ENCODE measurements around the gene DNER. TPM values are rescaled to one million over a fixed set of nuclear protein-coding genes. Genes with fewer than 3 reads are reported as not detected.

The DNER gene
- total and polyA plus RNA-seq, 2 of the 4 experiments (the other 2 are of a cell fraction): under 0.01 to 0.14 TPM

- in situ Hi-C loops (cut with MboI; ENCODE audit: low sequenced_read_pairs): no loop called here
- DNase-seq (no peak), ATAC-seq (ENCODE audit: low read depth) (no peak)
- Histone ChIP-seq H4K20me1 (ENCODE audit: insufficient read depth, low read length) (no peaks in the 10 kb centered on the region), H3K36me3 (ENCODE audit: control insufficient read depth, insufficient read depth, low read length) (no peaks in the 10 kb centered on the region), H3K4ac (ENCODE audit: low read depth, low read length) (no peak overlapping the region), H3K4me1 (ENCODE audit: control insufficient read depth, insufficient read depth, low read length) (no peaks in the 10 kb centered on the region), H2AK9ac (replicated peaks; ENCODE audit: low read depth, low read length, poor library complexity) (no peak overlapping the region), H2BK20ac (ENCODE audit: low read depth, low read length) (no peak overlapping the region), H3K9ac (ENCODE audit: low read depth, low read length) (no peak overlapping the region), H3K18ac (ENCODE audit: low read depth, low read length) (no peak overlapping the region), H2AFZ (replicated peaks; ENCODE audit: low read length, poor library complexity) (no peak overlapping the region), H3K56ac (ENCODE audit: extremely low read depth, insufficient read depth, low read length) (no peak overlapping the region), H3K27me3 (ENCODE audit: control insufficient read depth, insufficient read depth, low read length) (no peaks in the 10 kb centered on the region), H3K4me3 (ENCODE audit: insufficient read depth, low read depth, low read length) (no peak overlapping the region), H3K27ac (ENCODE audit: insufficient read depth, low read length) (no peak overlapping the region), H3K9me1 (ENCODE audit: insufficient read depth, low read length) (no peaks in the 10 kb centered on the region), H3K9me3 (ENCODE audit: control insufficient read depth, insufficient read depth, low read length) (0 out of 2 replicates have a peak, but pooled peaks cover 1% of the 10 kb centered on the region), H3K23ac (ENCODE audit: low read depth, low read length) (no peak overlapping the region), H2AK5ac (ENCODE audit: low read depth, low read length) (no peak overlapping the region), H3K14ac (replicated peaks; ENCODE audit: low read depth, low read length) (no peak overlapping the region), H2BK5ac (ENCODE audit: low read depth, low read length, poor library complexity, severe bottlenecking) (no peak overlapping the region), H4K91ac (ENCODE audit: insufficient read depth, low read depth, low read length) (no peak overlapping the region), H2BK15ac (ENCODE audit: low read depth, low read length) (no peak overlapping the region), H2BK120ac (ENCODE audit: low read depth, low read length) (no peak overlapping the region), H4K8ac (ENCODE audit: low read depth in 2 of 2, low read length in 2 of 2) (no peak overlapping the region), H3K79me1 (ENCODE audit: low read depth in 1 of 2, low read length in 2 of 2) (no peaks in the 10 kb centered on the region), H4K5ac (ENCODE audit: low read depth, low read length) (no peak overlapping the region), H3K4me2 (ENCODE audit: low read depth, low read length) (no peak overlapping the region)
- TF ChIP-seq CEBPB (IDR thresholded peaks at IDR 0.05; ENCODE audit: low read depth, low read length) (no peak), RAD21 (IDR thresholded peaks at IDR 0.05; ENCODE audit: low read length) (no peak), RFX5 (IDR thresholded peaks at IDR 0.05; ENCODE audit: low read depth, low read length) (no peak), BHLHE40 (IDR thresholded peaks at IDR 0.05; ENCODE audit: low read depth, low read length) (no peak), MAZ (IDR thresholded peaks at IDR 0.05; ENCODE audit: borderline replicate concordance, low read depth, low read length) (no peak), SMC3 (IDR thresholded peaks at IDR 0.05; ENCODE audit: low read depth, low read length) (no peak), POLR2A (IDR thresholded peaks at IDR 0.05; ENCODE audit: low read depth, low read length) (no peak), MAFK (IDR thresholded peaks at IDR 0.05; ENCODE audit: low read depth, low read length) (no peak), NFE2L2 (IDR thresholded peaks at IDR 0.05; ENCODE audit: low read depth, low read length) (no peak), CHD1 (IDR thresholded peaks at IDR 0.05; ENCODE audit: low read depth, low read length) (no peak), FOS (IDR thresholded peaks at IDR 0.05; ENCODE audit: low read depth, low read length) (no peak), CTCF (conservative IDR thresholded peaks at IDR 0.05; ENCODE audit: low read depth, low read length) (no peak), ELK1 (IDR thresholded peaks at IDR 0.05; ENCODE audit: borderline replicate concordance, low read depth, low read length) (no peak), MXI1 (IDR thresholded peaks at IDR 0.05; ENCODE audit: borderline replicate concordance, low read depth, low read length) (no peak), USF2 (IDR thresholded peaks at IDR 0.05; ENCODE audit: low read depth, low read length) (no peak)
- POLR2A ChIA-PET (ENCODE audit: unreplicated experiment): no interaction called here
- 20% methylated on average over 1 of the region's 2 CpGs; no CpG with 5 or more reads in 1 of the 2 experiments for WGBS, 2 experiments (ENCODE audit: extremely low coverage in 2 of 2, insufficient read length in 1 of 2)
- intact Hi-C loops (cut with micrococcal nuclease): no loop called here
- CTCF ChIA-PET: no interaction called here
- dilution Hi-C loops (cut with HindIII; ENCODE audit: low sequenced_read_pairs, unreplicated experiment): no loop called here
- BruUV-seq (replicated peaks): no TSS peak
Measured at GRCh38 chr2:229463841-229464346, 250.5 kb downstream of the DNER start.

Data from IMR-90 (cell line).